ENCODE results near the gene TMEM141.

The TMEM141 gene

GRCh38 chr9:136808075-136808805 is 17.1 kb downstream of the TMEM141 start:
- peak in 21 of 51 donors; percentile 31 to 70 (median 56) for DNase-seq

GRCh38 chr9:136808806-136809158 is 17.6 kb downstream of the TMEM141 start:
- peak in 1 of 51 donors; percentile 34 for DNase-seq

GRCh38 chr9:136814725-136815421 is 23.7 kb downstream of the TMEM141 start:
- no peak for DNase-seq

GRCh38 chr9:136815422-136815782 is 24.3 kb downstream of the TMEM141 start:
- no peak for DNase-seq

GRCh38 chr9:136820971-136821825 is 30.1 kb downstream of the TMEM141 start:
- DNase-seq = peak in 2 of 51 donors; percentile 11 to 17

GRCh38 chr9:136821826-136822544 is 30.8 kb downstream of the TMEM141 start:
- DNase-seq = no peak

- peak in 5 of 51 donors; percentile 23 to 35 (median 30) for DNase-seq
Measured at GRCh38 chr9:136823136-136824046, 32.2 kb downstream of the TMEM141 start.

GRCh38 chr9:136824496-136825225 is 33.5 kb downstream of the TMEM141 start:
- DNase-seq = no peak

- DNase-seq = no peak
Measured at GRCh38 chr9:136825295-136826187, 34.4 kb downstream of the TMEM141 start.

- DNase-seq = no peak
Measured at GRCh38 chr9:136826188-136826541, 35.0 kb downstream of the TMEM141 start.

- no peak for DNase-seq
Measured at GRCh38 chr9:136826703-136827582, 35.8 kb downstream of the TMEM141 start.

- DNase-seq = no peak
Measured at GRCh38 chr9:136827794-136828473, 36.8 kb downstream of the TMEM141 start.

GRCh38 chr9:136828474-136829140 is 37.5 kb downstream of the TMEM141 start:
- DNase-seq = no peak

- no peak for DNase-seq
Measured at GRCh38 chr9:136829412-136829811, 38.3 kb downstream of the TMEM141 start.

- DNase-seq = no peak
Measured at GRCh38 chr9:136829981-136830885, 39.1 kb downstream of the TMEM141 start.

Measured in hypothalamus (tissue), 51 donors.